Endothelial cell of umbilical vein (primary cell): ENCODE results near the gene PLBD1. TPM values are rescaled to one million over a fixed set of nuclear protein-coding genes. Genes with fewer than 3 reads are reported as not detected.

Experiments used
- BruUV-seq: library from RNA; stranded (reverse); fragments of 400-500 nt; replicated peaks from 2 replicates; lab custom pipeline; 2021; lab: Mats Ljungman, UMichigan
- CTCF ChIA-PET: fragments of 300-600, 350-600 bp; sonication (Branson Sonifier 250); formaldehyde crosslinking; loops from one replicate; lab custom pipeline; 2021; ENCODE audit warnings: antibody characterized with exemption, inconsistent platforms; lab: Charles Lee
- POLR2A ChIA-PET: fragments of 300-600, 350-600 bp; sonication (Branson Sonifier 250); formaldehyde crosslinking; loops from one replicate; lab custom pipeline; 2021; ENCODE audit warnings: antibody characterized with exemption, inconsistent platforms; lab: Charles Lee
- DNase-seq: peaks from one replicate; pipeline ENCODE4 v3.0.0-alpha.2; 2011; ENCODE audit warnings: low read depth, low spot score
- FAIRE-seq: peaks from 2 replicates; lab custom pipeline; 2011; peaks lifted over from hg19 to GRCh38; lab: Jason Lieb, UNC
- H2AFZ ChIP-seq: 2 replicates; pipeline ENCODE4 v1.6.0; 2012; ENCODE audit warnings: low read depth, low read length, control low read depth, inconsistent platforms
- H3K27ac ChIP-seq: 2 replicates; pipeline ENCODE4 v1.5.1; 2011; ENCODE audit warnings: low read depth, mild to moderate bottlenecking, control low read depth, low read length, moderate library complexity; ENCODE audit not compliant: insufficient read depth
- H3K27me3 ChIP-seq, 2 experiments: 2 replicates each; pipeline versions ENCODE4 v1.6.0 to v1.6.1; 2011; ENCODE audit warnings: low read length in 2 of 2, mixed read lengths in 1 of 2; ENCODE audit not compliant: control insufficient read depth in 2 of 2, insufficient read depth in 2 of 2
- H3K36me3 ChIP-seq, 2 experiments: 2 replicates in 1 of 2; 3 replicates in 1 of 2; pipeline ENCODE4 v1.5.1; 2011; ENCODE audit warnings: low read length in 2 of 2, mild to moderate bottlenecking in 1 of 2, moderate library complexity in 1 of 2; ENCODE audit not compliant: control insufficient read depth in 2 of 2, insufficient read depth in 2 of 2; ENCODE audit errors: extremely low read depth in 1 of 2
- H3K4me1 ChIP-seq: 3 replicates; pipeline ENCODE4 v1.5.1; 2011; ENCODE audit warnings: mild to moderate bottlenecking, low read length; ENCODE audit not compliant: control insufficient read depth, insufficient read depth; ENCODE audit errors: extremely low read depth
- H3K4me2 ChIP-seq: 2 replicates; pipeline ENCODE4 v1.6.1; 2011; ENCODE audit warnings: low read length, control low read depth, mixed read lengths; ENCODE audit not compliant: insufficient read depth
- H3K4me3 ChIP-seq, 3 experiments: fragments of 200-600 bp in 1 of 3; sonication (generic), shearing (Covaris generic) in 1 of 3; replicated peaks in 1 of 3; 2 replicates each; pipeline ENCODE4 v1.5.1; 2011 to 2016; ENCODE audit warnings: control low read depth in 3 of 3, low read length in 3 of 3, mild to moderate bottlenecking in 2 of 3, inconsistent platforms in 1 of 3, low read depth in 1 of 3, moderate library complexity in 1 of 3; ENCODE audit not compliant: insufficient read depth in 1 of 3
- H3K79me2 ChIP-seq: 2 replicates; pipeline ENCODE4 v1.6.0; 2012; ENCODE audit warnings: low read length, inconsistent platforms; ENCODE audit not compliant: control insufficient read depth, insufficient read depth
- H3K9ac ChIP-seq: replicated peaks from 2 replicates; pipeline ENCODE3; 2011; ENCODE audit warnings: low read length, control low read depth; ENCODE audit not compliant: insufficient read depth; ENCODE audit errors: extremely low read depth
- H3K9me1 ChIP-seq: replicated peaks from 3 replicates; pipeline ENCODE4 v1.6.0; 2011; ENCODE audit warnings: mild to moderate bottlenecking, low read length; ENCODE audit not compliant: control insufficient read depth, insufficient read depth; ENCODE audit errors: extremely low read depth
- H3K9me3 ChIP-seq: replicated peaks from 2 replicates; pipeline ENCODE4 v1.5.1; 2012; ENCODE audit warnings: low read length, inconsistent platforms; ENCODE audit not compliant: control insufficient read depth, insufficient read depth
- H4K20me1 ChIP-seq: replicated peaks from 2 replicates; pipeline ENCODE3; 2011; ENCODE audit warnings: mild to moderate bottlenecking, low read length; ENCODE audit not compliant: control insufficient read depth, insufficient read depth; ENCODE audit errors: extremely low read depth
- CTCF ChIP-seq, 2 donors: IDR thresholded peaks; 1 replicate in 1 of 2; 2 replicates in 1 of 2; pipeline ENCODE4 v1.5.1; 2011; ENCODE audit warnings: low read length in 2 of 2, mild to moderate bottlenecking in 2 of 2, moderate library complexity in 2 of 2, control low read depth in 1 of 2, inconsistent platforms in 1 of 2, low read depth in 1 of 2; ENCODE audit not compliant: insufficient read depth in 1 of 2; ENCODE audit errors: extremely low read depth in 1 of 2
- EZH2 ChIP-seq: IDR thresholded peaks from 2 replicates; pipeline ENCODE4 v1.6.1; 2012; ENCODE audit warnings: borderline replicate concordance, low read depth, mild to moderate bottlenecking, moderate library complexity, low read length, inconsistent platforms; ENCODE audit not compliant: severe bottlenecking
- FOS ChIP-seq: IDR thresholded peaks from 2 replicates; pipeline ENCODE4 v1.6.1; 2011; ENCODE audit warnings: mild to moderate bottlenecking, low read length, moderate library complexity, borderline replicate concordance; ENCODE audit not compliant: insufficient read depth
- GATA2 ChIP-seq: IDR thresholded peaks from 2 replicates; pipeline ENCODE4 v1.7.0; 2011; ENCODE audit warnings: low read depth, mild to moderate bottlenecking, moderate library complexity, mixed read lengths, low read length; ENCODE audit not compliant: insufficient read length, insufficient read depth
- JUN ChIP-seq: IDR thresholded peaks from 2 replicates; pipeline ENCODE4 v1.6.1; 2011; ENCODE audit warnings: borderline replicate concordance, low read depth; ENCODE audit not compliant: insufficient read length, insufficient read depth
- MAX ChIP-seq: IDR thresholded peaks from 2 replicates; pipeline ENCODE4 v1.6.1; 2011; ENCODE audit not compliant: insufficient read depth, insufficient read length
- MYC ChIP-seq: IDR thresholded peaks from one replicate; pipeline ENCODE4 v1.6.1; 2011; ENCODE audit warnings: mild to moderate bottlenecking, low read depth, low read length
- POLR2A ChIP-seq: IDR thresholded peaks from 2 replicates; pipeline ENCODE4 v1.6.1; 2012; ENCODE audit warnings: low read depth, mild to moderate bottlenecking, control low read depth, low read length
- POLR2AphosphoS5 ChIP-seq: IDR thresholded peaks from 2 replicates; pipeline ENCODE4 v1.6.1; 2012; ENCODE audit warnings: low read depth, mild to moderate bottlenecking, control low read depth, low read length, moderate library complexity; ENCODE audit not compliant: insufficient read depth
- dilution Hi-C: fragments of 300-500 bp; cut with MboI; formaldehyde crosslinking; loops from one replicate; pipeline ENCODE4 v1.15.0; 2019; ENCODE audit warnings: low sequenced_read_pairs; ENCODE audit not compliant: extremely low pct_ligation_motif_present
- intact Hi-C: fragments of 100-400 bp; cut with micrococcal nuclease; formaldehyde crosslinking; loops from one replicate; pipeline ENCODE4 v1.10.0; 2022
- polyA plus RNA-seq, 4 experiments: library from polyadenylated mRNA; depleted of rRNA in 3 of 4; stranded (reverse) in 3 of 4; unstranded in 1 of 4; fragments of >200 nt; gene quantifications; 2 replicates each; pipeline versions ENCODE4 v1.2.1 to v1.2.3, GENCODE V29; 2011 to 2012; ENCODE audit warnings: missing spikeins in 1 of 4
- total RNA-seq: library from RNA; stranded (reverse); gene quantifications from 2 replicates; pipeline ENCODE4 v1.2.3, GENCODE V29; 2021

The PLBD1 gene
- total and polyA plus RNA-seq, 2 donors (not counting 3 experiments of a cell fraction or from before 2014, with no cell fraction given) = 0.04 TPM; not detected in 1

GRCh38 chr12:14479004-14479403 is 88.7 kb downstream of the PLBD1 start:
- ChIA-PET POLR2A (no interaction called here), CTCF (no interaction called here)
- no peak for FAIRE-seq
- no peaks in the 10 kb centered on the region for H3K27me3 ChIP-seq
- no peak overlapping the region for H3K4me2 ChIP-seq
- intact Hi-C loops (no loop called here), dilution Hi-C loops (no loop called here)
- no peaks in the 10 kb centered on the region for H3K79me2 ChIP-seq
- H3K4me3 ChIP-seq = no peak overlapping the region
- peaks cover 18% of the 10 kb centered on the region in 2 experiments for H3K36me3 ChIP-seq
- H4K20me1 ChIP-seq = no peaks in the 10 kb centered on the region
- H3K9ac ChIP-seq = no peak overlapping the region
- H3K9me3 ChIP-seq = no peaks in the 10 kb centered on the region
- H3K9me1 ChIP-seq = peaks cover 3% of the 10 kb centered on the region
- no peak for TF ChIP-seq JUN
- TF ChIP-seq CTCF (IDR thresholded peaks at IDR 0.05; ENCODE audit: extremely low read depth in 1 of 2, insufficient read depth in 1 of 2, low read depth in 1 of 2, low read length in 2 of 2) = no peak
- TF ChIP-seq POLR2AphosphoS5 = no peak
- TF ChIP-seq EZH2 = no peak
- TF ChIP-seq POLR2A = no peak
- TF ChIP-seq MYC = no peak
- no peak for TF ChIP-seq GATA2
- TF ChIP-seq FOS = no peak
- no peak for TF ChIP-seq MAX
- H2AFZ ChIP-seq = no peak overlapping the region
- no peak overlapping the region for H3K27ac ChIP-seq
- BruUV-seq = no TSS peak
- no peak for DNase-seq
- H3K4me1 ChIP-seq = no peaks in the 10 kb centered on the region
